NCI-H1436 treated with DMSO at 0.1 percent for 48 hours (cell line): ENCODE measurements around the gene FOXP1.

Source experiments
- DNase-seq: peaks from one replicate; lab custom pipeline; 2025; lab: John Stamatoyannopoulos, UW

The FOXP1 gene

DNA sequence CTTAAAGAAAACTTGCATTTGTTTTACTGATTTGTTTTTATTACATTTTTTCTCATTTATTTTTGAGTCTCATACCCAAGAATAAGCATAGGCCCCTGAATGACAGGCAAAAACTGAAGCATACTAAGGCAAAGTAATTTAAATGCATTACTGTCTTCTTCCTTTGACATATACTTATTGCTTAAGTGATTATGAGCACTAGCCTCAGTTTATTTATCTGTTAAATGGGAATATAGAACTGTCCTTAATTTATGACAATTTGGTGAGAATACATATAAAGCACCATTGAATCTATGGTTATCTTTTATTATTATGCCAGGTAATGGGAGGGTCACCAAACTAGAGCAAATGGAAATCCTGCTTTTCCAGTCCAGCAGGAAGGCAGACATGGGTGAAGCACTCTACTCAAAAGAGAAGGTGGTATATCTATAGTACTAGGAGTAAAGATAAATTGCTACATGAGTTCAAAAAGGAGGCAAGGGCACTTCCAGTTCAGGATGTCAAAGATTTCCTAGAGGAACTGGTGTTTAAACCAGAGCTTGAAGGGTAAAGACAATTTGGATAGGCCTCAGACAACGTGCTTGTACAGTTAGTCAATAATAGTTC lies 435.0 kb downstream of the FOXP1 start:
- no peak for DNase-seq

DNA sequence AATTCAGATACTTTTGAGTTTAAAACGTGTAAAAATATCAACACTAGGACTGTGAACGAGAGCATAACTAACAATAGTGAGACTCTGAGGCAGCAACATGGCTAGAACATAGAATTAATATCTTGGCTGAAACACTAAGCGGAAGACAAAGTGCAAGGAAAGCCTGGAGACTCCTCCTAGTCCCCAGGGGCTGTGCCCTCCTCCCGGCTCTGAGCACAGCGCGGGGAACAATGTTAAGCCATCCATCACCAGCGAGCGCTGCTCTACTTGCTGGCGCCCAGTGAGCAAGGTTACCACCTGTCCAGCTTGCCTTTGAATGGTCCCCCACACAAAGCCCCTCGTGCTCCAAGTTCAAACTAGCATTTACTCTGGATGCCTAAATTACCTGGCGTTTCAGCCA lies 436.9 kb downstream of the FOXP1 start:
- DNase-seq, result no peak

DNA sequence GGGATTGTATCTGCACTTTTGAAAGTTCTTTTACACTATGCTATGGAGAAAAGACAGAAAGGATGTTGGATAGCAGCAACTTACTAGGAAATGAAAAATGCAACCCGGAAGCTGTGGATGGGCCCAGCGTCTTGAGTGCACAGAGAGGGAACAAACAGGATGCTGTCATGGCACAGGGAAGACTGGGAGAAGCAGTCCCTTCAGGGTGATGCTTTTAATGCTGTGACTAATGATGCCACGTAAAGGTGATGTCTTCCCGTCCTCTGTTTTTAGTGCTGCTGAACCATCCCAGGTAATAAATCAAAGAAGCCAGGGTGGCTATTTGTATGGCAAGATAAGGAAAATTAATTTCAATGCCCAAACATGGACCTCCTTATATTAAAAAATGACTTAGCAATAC lies 437.6 kb downstream of the FOXP1 start:
- no peak for DNase-seq

DNA sequence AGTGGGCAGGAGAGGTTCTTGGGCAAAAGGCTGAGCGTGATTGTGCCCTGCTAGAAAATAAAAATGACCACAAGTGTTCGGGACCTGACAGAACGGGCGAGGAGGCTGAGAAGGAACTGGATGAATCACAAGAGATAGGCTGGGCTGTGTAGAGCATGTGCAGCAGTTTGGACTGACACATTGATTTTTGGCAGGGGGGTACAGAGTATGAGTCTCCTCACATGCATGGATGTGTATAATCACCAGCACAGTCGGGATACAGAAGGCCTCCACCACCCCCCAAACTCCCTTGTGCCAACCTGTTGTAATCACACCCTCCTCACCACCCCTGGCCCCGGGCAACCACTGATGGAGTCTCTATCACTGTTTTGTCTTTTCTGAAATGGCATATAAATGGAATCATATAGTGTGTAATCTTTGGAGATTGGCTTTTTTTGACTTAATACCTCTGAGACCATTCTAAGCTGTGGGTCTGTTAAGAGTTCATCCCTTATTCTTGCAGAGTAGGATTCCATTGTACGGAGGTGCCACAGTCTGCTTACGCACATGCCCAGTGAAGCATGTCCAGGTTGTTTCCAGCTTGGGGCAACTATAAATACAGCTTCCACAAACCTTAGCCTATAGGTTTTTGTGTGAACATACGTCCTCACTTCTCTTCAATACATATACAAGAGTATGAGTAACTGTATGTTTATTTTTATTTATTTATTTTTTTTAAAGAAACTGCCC lies 438.8 kb downstream of the FOXP1 start:
- no peak for DNase-seq

DNA sequence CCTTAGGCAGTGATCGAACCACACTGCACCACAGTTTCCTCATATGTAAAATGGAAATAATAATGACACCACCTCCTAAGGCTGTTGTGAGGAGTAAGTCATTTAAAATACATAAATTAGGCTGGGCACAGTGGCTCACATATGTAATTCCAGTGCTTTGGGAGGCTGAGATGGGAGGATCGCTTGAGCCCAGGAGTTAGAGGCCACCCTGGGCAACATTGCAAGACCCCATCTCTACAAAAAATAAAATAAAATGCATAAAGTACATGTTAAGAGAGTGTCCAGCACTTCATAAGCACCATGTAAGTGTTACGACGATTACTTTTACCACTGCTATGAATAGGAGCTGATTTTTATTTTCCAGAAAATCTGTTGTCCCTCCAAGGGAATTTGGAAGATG lies 440.0 kb downstream of the FOXP1 start:
- DNase-seq, result no peak

DNA sequence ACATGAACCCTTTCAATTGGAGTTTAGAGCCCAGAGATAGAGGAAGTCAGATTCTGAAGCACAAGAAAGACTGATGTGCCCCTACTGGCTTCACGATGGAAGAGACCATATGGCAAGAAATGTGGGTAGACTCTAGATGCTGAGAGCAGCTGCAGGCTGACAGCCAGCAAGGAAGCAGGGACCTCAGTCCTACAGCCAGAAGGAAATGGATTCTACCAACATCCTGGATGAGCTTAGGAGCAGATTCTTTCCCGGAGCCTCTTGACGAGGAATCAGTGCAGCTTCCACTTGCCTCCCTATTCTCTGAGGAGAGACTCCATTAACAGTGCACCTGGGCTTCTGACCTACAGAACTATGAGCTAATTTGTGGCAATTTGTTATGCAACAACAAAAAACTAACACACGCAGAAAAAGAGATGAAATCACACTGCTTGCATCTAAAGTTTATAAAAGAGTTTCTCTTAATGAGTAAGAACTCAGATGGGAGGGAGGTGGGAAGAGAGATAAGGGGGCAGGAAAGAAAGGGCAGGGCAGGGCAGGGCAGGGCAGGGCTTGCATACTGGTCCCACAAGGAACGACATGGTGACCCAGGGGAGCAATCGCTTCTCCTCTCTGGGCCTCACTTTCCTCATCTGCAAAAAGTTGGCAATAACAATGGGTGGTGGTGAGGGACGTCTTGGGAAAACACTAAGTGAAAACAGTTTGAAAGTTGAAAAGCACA lies 440.9 kb downstream of the FOXP1 start:
- DNase-seq, result no peak

DNA sequence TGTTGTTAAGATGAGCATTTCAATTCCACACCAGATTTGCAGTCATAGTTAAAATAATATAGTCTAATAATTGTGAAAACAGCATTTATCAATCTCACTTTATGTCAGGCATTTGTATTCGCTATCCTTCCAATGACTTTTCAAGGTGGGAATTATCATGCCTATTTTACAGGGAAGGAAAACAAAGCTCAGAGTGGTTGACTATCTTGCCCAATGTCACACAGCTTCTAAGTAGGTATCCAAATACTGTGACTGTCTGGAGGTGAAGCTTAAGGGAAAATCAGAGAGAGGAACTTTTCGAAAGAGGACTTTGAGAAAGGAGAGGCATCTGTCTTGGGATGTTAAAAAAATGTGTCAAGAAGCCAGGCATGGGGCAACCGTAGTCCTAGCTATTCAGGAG lies 443.1 kb downstream of the FOXP1 start:
- no peak for DNase-seq

DNA sequence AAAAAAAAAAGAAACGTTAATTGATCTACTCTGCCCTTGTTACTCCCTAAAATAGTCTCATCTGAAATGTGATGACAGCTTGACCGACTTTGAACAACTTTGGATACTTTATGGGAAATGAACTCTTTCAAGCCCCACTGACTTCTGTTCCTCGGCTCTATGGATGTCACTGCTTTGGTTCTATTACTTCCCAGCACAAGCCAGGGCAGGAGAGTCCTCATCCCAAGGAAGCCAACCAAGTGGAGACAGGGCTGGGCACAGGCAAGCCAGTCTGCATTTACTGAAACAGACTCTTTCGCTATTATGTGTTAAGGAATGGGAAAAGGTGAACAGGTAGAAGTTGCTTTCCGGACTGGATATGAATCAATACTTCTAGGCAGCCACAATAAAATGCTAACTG lies 444.0 kb downstream of the FOXP1 start:
- DNase-seq, result no peak

DNA sequence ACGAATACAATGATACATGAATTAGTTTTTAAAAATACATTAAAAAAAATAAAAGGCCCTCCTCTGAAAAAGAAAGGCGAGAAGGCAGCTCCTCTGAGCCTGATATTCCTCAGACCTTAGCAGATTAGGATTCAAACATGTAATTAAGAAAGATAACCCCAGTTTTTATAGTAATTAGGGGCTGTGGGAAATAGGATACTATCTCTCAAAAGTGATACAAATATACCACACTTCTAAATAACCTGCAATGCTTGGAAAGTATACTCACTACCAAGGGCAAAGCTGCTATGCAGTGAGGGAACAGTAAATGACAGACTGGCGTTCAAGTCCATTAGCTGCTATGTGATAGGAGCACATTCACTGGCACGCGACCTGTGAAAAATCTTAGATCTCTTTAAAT lies 445.1 kb downstream of the FOXP1 start:
- no peak for DNase-seq

DNA sequence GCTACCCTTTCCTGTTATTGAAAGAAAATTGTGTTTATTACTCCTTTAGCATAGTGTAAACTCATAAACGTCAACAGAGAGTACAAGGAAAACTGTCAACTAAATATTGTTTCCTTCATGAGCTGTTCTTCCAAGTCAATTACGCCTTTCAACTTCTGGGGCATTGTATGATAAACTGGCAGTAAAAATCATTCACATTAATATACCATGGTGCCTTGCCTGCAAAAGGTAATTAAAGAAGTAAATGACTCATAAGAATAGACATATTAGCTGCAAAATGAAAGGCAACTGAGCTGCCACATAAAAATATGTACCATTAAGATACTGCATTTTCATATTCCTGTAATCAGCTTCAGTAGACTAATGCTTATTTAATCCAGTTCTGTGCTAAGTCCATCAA lies 447.3 kb downstream of the FOXP1 start:
- no peak for DNase-seq

DNA sequence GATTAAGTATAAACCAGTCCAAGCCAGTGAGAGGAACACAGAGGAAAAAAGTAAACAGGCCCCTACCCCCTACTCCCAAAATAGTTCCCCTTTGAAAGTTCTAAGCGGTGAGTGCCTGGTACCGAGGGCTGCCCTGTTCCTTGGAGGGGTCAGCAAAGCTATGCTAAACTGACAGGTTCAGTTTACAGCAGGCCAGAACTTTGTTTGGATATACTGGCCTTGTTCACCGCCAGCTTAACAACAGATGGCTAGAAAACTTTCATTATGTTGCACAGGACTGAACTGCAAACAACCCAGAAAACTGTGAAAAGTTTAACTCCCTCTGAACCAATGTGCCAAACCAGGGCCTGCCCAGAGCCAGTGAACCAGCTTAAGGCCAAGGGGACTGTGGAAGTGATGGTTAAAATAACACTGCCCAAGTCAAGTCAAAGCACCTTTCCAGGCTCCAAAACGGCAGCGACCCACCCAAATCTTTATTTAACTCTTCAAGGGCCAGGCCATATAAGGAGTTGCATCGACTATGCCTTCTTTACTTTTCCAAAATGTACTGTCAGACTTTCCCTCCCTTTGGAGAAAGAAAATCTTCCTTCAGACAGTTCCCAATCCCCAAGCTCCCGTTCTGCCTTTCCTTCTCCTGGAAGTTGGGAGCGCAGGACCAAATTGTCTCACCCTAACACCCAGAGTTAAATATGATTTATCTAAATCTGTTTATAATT lies 448.0 kb downstream of the FOXP1 start:
- DNase-seq, result no peak

DNA sequence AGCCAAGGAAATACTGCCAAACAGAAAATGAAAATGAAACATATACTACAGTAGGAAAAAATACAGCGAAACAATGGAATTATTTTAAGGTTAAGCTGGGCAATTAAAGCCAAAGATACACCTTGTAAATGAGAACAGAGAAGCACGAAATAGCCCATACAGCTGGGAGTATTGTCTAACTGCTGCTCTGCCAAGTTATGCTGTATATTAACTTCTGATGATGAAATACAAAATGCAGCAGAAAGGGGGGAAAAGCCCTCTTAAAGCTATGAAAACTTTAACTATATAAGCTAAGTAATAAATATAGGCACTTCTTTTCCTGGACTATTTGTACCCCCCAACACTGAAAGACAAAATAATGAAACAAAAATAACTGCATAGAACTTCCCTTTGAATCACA lies 449.0 kb downstream of the FOXP1 start:
- DNase-seq, result no peak

DNA sequence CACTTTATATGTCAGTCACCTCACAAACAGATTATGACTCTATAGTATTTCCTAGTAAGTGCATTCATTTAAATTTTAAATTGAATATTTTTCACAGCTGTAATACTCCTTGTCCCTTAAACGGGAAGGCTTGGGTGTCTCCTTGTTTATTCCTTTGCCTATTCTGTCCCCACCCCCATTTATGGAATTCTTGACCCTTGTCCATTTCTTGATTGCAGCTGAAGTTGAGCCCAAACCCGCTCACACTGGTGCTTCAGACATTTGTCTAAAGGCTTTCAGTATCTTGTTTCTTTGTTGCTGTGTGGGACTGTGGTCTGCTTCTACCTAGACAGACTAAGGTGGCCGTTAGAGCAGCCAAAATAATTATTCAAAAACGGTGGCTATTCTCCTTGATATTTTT lies 449.7 kb downstream of the FOXP1 start:
- no peak for DNase-seq

DNA sequence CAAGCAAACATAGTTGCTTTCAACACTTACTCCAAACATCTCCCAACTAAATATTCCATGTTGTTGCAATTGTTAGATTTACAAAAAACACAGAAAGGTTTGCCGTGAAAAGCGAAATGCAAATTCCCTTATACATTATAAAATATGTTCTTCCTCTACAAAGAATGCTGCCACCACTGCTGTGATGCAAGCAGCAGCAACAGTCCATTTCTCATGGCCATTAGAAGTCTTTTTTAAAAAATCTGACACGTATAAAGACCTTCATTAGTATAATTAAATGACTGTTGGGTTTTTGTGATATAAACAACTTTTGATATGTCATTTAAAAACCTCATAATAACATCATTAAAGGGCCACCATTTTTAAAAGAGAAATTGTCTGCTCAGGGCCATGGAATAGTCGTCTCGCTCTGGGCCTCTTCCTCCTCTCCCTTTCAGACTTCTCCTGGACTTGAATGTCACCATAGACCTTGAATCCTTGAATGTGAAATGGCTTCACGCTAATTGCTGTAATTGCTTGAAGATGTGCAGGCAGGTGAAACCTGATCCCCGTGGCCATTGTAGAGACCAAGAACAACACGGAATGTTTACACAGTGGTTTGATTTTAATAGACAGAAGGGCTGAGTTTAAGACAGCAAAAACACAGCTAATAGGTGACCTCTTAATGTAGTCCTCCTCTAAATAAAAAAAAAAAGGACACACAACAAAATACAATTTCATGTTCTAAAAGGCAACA lies 450.4 kb downstream of the FOXP1 start:
- no peak for DNase-seq

DNA sequence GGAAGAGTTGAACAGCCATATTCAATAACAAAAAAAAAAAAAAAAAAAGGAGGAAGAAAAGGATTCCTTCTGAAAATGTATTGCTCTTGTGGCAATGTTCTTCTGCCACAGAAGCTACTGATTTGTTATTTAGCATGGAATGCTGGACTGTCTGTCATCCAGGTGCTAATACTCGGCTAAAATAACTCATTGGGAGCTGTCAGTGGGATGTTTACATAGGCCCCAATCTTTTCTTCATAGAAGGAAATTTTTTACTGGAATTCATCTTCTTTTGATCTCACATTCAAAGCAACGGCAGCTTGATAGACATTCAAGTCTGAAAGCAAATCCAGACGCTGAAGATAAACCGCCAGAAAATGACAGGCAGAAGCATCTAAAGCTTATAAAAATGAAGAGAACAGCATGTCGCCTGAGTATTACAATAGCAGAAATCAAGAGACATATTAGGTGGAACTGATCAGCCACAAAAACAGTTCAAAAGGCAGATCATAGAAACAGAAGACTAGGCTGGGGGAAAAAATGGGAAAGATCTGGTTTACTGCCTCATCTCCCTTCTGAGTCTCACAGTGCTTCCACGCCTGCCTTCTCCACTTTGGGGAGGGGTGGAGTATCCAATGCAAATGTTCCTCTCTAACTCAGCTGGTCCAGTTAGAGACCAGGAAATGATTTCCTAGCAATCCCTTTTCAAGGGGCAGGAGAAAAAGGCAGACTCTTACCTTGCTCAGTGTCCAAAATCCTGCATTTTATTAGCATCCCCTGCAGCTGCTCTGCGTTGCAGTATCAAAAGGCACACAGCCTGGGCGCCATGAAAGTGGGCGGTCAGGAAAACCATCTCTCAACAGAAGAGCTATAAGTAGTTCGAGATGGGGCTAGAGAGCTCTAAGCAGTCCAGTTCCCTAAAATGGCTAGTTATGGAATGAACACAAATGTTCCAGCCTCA lies 451.9 kb downstream of the FOXP1 start:
- no peak for DNase-seq

DNA sequence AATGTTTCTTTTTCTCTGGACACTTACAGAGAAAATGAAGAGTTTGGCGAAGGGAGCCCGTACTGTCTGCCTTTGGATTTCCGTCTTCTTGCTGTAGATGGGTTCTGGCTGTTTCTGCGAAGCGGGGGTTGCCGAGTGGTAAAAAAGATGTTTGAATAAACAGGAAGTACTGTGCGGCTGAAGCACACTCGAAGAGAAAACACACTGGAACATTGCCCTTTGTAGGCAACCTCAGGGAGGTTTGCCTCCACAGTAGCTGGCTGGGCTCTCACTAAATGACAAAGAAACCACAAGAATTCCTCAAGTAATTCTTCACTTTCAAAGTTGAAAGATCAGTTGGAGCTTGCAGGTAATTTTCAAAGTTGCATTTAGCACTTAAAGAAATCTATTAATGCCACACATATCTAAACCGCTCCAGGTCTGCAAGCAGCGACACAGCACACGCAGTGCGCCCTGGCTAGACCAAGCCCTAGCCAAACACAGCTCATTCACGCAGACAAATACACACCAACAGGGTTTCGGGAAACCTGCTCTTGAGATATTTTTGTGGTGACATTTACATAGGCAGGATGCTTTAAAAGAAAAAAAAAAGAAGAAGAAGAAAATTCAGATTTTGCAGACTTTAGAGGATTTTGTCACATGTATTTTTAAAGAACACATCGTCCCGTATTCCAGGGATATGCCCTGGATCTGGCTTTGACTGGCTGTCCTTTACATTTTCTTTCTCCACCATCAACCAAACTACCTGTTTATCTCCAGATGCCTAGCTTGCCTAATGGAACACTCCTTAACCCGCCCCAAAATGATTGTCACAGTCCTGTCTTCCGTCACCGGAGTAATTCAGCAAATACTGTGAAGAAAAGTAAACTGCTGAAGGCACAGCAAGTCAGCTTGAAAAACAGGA lies 452.8 kb downstream of the FOXP1 start:
- DNase-seq, result peak; percentile 13

DNA sequence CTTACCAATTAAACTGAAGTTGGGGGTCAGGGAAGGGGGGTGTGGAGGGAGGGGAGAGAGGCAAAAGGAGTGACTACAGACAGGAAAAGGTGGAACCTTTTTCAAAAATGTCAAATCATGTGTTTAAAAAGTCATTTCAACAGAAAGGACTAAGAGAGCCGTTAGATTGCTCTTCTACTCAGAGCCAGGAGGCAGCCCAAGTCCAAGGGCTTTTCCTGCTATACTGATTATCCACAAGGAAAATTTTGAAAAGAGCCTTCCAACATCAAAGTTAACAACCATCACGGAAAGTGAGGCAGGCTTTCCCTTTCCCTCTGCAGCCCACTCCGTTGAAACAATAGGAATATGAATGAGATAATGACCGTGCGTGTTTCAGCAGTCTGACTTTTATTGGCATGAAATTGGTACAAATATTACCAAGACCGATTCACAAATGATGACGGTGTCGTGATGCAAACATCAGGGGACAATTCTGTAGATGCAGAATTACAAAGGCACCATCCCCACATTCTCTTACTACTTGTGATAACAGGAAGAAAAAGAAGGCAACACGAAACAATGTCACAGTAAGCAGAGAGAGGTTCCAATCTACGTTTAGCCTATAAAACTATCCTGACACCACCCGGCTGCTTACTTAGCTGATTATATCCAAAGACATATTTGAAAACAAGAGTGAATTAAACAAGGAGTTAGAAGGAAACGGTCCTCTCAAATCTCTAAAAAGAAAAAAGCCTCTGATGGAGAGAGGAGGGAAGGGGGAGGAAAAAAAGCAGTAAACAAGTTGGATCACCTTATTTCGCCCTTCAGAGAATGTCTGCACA lies 453.7 kb downstream of the FOXP1 start:
- DNase-seq, result no peak

DNA sequence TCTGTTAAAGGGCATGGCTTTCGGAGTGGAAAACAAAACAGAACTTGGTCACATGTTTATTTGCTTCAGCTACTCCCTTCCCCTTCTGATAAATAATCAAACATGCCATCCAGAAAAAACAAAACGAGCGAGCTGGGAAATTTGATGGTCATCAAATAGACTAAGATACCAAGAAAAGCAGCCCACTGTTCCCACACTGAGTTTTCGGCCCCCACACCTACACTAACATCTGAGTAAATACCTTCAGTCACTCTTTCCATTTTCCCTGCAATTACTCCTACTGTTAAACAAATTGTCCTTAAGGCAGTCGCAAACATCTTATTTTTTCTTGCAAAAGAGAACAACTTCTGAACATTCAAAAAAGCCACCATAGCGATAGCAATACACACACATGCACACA lies 454.6 kb downstream of the FOXP1 start:
- no peak for DNase-seq

DNA sequence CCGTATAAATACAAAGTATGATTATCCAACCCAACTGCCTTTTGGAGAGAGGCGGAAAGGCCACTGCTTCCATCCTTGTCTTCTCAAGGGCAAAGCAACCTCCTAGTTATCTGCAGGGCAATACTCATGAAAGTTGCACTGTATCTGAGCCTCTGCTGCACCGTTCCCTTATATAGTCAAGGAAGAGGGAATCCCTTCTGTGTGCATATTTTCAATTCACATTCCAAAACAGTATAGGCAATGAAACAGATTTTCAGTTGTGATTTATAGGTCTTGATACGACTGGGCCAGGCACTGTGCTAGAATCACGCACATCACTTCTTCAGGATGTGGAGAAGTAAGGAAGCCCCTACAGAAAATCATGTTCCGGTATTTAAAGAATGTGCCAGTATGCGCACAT lies 455.7 kb downstream of the FOXP1 start:
- no peak for DNase-seq
